WERI-Rb-1 (cell line): ENCODE results near the gene D2HGDH.
"Not testable (repeated sequence)": the region's sequence is repeated elsewhere in the genome, so short reads cannot be mapped to it uniquely, and the experiment has no call there.

Experiments
- DNase-seq: peaks from one replicate; pipeline ENCODE4 v3.0.0-alpha.2; 2020
- H3K27ac ChIP-seq: fragments of 250-450 bp; sonication (Bioruptor Pico); 2 replicates; pipeline ENCODE4 v1.5.1; 2020; ENCODE audit warnings: mild to moderate bottlenecking, moderate library complexity
- H3K27me3 ChIP-seq: fragments of 250-450 bp; sonication (Bioruptor Pico); 2 replicates; pipeline ENCODE4 v1.5.1; 2021; ENCODE audit warnings: mild to moderate bottlenecking, low read depth, moderate library complexity; ENCODE audit not compliant: insufficient read depth, severe bottlenecking
- H3K36me3 ChIP-seq: fragments of 250-450 bp; sonication (Bioruptor Pico); 2 replicates; pipeline ENCODE4 v1.5.1; 2020; ENCODE audit warnings: mild to moderate bottlenecking, moderate library complexity
- H3K4me3 ChIP-seq: 2 replicates; pipeline ENCODE4 v1.5.1; 2011; ENCODE audit warnings: low read depth, mild to moderate bottlenecking, control low read depth, low read length
- H3K9me3 ChIP-seq: fragments of 250-450 bp; sonication (Bioruptor Pico); 2 replicates; pipeline ENCODE4 v1.5.1; 2021; ENCODE audit warnings: mild to moderate bottlenecking, moderate library complexity; ENCODE audit not compliant: severe bottlenecking
- CTCF ChIP-seq: IDR thresholded peaks from 2 replicates; pipeline ENCODE4 v1.5.1; 2011; ENCODE audit warnings: low read depth, mild to moderate bottlenecking, control low read depth, inconsistent platforms, low read length

D2HGDH gene

GRCh38 chr2:241814643-241815476, 80.4 kb downstream of the D2HGDH start:
- DNase-seq: peak; percentile 53
- Histone ChIP-seq H3K27me3 (no peaks in the 10 kb centered on the region), H3K9me3 (no peaks in the 10 kb centered on the region), H3K27ac (no peak overlapping the region), H3K4me3 (no peak overlapping the region), H3K36me3 (no peaks in the 10 kb centered on the region)
- TF ChIP-seq CTCF: no peak

DNA sequence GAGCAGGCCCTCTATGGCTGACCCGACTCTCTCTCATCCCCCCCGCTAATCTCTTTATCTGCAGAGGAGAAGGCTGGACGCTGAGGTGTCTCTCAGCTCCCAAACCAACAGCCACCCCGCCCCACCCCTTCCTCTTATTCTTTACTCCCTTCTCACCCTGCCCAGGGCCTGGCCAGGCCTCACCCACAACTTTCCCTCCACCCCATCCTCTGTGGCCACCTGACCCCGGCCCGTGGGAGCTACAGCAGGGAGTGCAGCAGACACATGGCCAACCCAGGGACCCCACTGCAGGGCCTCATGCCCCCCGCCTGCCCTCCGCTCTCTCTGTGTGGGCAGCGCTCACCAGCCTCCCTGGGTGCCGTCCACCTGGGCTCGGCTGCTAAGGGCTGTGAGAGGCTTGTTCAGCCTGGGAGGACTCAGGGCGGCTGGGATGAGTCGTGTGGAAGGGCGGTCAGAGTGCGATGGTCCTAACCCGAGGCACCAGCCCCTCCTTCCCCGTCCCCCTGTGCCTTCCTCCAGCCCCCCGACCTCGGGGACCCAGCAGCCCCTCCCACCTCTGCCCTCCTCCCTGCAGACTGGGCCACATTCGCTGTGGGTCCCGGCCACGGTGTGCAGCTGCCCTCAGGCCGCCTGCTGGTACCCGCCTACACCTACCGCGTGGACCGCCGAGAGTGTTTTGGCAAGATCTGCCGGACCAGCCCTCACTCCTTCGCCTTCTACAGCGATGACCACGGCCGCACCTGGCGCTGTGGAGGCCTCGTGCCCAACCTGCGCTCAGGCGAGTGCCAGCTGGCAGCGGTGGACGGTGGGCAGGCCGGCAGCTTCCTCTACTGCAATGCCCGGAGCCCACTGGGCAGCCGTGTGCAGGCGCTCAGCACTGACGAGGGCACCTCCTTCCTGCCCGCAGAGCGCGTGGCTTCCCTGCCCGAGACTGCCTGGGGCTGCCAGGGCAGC, 81.3 kb downstream of the D2HGDH start:
- DNase-seq: no peak
- Histone ChIP-seq H3K27me3 (no peaks in the 10 kb centered on the region), H3K36me3 (no peaks in the 10 kb centered on the region), H3K9me3 (no peaks in the 10 kb centered on the region), H3K4me3 (no peak overlapping the region), H3K27ac (peak overlapping the region; percentile 44)
- no peak for TF ChIP-seq CTCF

DNA sequence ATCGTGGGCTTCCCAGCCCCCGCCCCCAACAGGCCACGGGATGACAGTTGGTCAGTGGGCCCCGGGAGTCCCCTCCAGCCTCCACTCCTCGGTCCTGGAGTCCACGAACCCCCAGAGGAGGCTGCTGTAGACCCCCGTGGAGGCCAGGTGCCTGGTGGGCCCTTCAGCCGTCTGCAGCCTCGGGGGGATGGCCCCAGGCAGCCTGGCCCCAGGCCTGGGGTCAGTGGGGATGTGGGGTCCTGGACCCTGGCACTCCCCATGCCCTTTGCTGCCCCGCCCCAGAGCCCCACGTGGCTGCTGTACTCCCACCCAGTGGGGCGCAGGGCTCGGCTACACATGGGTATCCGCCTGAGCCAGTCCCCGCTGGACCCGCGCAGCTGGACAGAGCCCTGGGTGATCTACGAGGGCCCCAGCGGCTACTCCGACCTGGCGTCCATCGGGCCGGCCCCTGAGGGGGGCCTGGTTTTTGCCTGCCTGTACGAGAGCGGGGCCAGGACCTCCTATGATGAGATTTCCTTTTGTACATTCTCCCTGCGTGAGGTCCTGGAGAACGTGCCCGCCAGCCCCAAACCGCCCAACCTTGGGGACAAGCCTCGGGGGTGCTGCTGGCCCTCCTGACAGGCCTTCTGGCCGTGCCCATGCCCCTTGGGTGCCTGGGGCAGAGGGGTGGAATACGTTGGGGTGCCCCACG, 82.1 kb downstream of the D2HGDH start:
- H3K27ac ChIP-seq: no peak overlapping the region
- no peaks in the 10 kb centered on the region for H3K9me3 ChIP-seq
- no peak overlapping the region for H3K4me3 ChIP-seq
- H3K27me3 ChIP-seq: no peaks in the 10 kb centered on the region
- no peak for DNase-seq
- TF ChIP-seq CTCF: no peak
- H3K36me3 ChIP-seq: no peaks in the 10 kb centered on the region

- Histone ChIP-seq H3K4me3 (no peak overlapping the region), H3K36me3 (no peaks in the 10 kb centered on the region), H3K27me3 (no peaks in the 10 kb centered on the region), H3K27ac (no peak overlapping the region), H3K9me3 (no peaks in the 10 kb centered on the region)
- no peak for DNase-seq
- no peak for TF ChIP-seq CTCF
Observed at GRCh38 chr2:241817126-241817820, 82.8 kb downstream of the D2HGDH start.

GRCh38 chr2:241817821-241818215, 83.4 kb downstream of the D2HGDH start:
- H3K4me3 ChIP-seq, H3K9me3 ChIP-seq, H3K27ac ChIP-seq, DNase-seq, H3K36me3 ChIP-seq, H3K27me3 ChIP-seq: not testable (repeated sequence)
